ENCODE results near the gene MIPOL1. TPM values are rescaled to one million over a fixed set of nuclear protein-coding genes. Genes with fewer than 3 reads are reported as not detected.
A peak's percentile ranks its signal among the peaks of the same experiment; 100 is the strongest.

The MIPOL1 gene
- total and polyA plus RNA-seq, 2 of the 13 experiments (the other 11 are each of a cell fraction or from before 2014, with no cell fraction given): 8.6 to 34.2 TPM

DNA sequence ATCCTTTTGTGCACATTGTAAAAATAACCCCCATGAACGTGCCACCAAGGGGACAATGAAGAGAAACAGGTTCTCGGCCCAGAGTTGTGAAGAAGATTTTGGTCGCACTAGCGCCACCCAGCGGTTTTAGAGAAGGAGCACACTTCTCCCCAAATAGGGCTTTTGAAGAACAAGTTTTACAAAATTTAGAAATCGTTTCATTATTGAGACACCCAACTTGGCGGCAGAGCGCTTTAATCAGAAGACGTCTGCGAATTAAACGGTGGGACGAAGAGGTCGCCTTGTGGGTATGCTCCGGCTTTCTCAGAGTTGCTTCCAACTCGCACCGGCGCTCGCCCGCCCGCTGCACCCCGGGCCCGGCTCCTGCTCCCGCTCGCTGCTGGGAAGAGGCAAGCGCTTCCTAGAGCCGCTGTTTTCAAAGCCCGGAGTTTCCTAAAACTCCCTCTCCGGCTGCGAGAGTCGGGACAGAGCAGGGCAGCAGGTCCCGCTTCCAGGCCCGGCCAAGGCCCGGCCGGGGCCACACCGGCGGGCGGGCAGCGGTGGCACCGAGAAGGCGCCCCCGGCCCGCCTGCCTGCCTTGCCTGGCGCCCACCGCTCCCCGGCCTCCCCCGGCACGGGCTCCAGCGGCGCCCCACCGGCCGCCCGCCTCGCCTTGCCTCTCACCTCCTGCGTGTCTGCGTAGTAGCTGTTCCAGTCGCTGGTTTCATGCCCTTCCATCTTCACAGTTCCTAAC lies 396.7 kb downstream of the MIPOL1 start (continued):
- TF ChIP-seq ZSCAN30 (CRISPR knock-in tag; IDR thresholded peaks at IDR 0.05): no peak
- TF ChIP-seq, protein P1, sequence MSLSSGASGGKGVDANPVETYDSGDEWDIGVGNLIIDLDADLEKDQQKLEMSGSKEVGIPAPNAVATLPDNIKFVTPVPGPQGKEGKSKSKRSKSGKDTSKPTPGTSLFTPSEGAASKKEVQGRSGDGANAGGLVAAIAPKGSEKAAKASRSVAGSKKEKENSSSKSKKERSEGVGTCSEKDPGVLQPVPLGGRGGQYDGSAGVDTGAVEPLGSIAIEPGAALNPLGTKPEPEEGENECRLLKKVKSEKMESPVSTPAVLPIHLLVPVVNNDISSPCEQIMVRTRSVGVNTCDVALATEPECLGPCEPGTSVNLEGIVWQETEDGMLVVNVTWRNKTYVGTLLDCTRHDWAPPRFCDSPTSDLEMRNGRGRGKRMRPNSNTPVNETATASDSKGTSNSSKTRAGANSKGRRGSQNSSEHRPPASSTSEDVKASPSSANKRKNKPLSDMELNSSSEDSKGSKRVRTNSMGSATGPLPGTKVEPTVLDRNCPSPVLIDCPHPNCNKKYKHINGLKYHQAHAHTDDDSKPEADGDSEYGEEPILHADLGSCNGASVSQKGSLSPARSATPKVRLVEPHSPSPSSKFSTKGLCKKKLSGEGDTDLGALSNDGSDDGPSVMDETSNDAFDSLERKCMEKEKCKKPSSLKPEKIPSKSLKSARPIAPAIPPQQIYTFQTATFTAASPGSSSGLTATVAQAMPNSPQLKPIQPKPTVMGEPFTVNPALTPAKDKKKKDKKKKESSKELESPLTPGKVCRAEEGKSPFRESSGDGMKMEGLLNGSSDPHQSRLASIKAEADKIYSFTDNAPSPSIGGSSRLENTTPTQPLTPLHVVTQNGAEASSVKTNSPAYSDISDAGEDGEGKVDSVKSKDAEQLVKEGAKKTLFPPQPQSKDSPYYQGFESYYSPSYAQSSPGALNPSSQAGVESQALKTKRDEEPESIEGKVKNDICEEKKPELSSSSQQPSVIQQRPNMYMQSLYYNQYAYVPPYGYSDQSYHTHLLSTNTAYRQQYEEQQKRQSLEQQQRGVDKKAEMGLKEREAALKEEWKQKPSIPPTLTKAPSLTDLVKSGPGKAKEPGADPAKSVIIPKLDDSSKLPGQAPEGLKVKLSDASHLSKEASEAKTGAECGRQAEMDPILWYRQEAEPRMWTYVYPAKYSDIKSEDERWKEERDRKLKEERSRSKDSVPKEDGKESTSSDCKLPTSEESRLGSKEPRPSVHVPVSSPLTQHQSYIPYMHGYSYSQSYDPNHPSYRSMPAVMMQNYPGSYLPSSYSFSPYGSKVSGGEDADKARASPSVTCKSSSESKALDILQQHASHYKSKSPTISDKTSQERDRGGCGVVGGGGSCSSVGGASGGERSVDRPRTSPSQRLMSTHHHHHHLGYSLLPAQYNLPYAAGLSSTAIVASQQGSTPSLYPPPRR (CRISPR knock-in tag; IDR thresholded peaks at IDR 0.05; ENCODE audit: borderline replicate concordance): no peak
- peak; percentile 4; the same call in 1 of the 2 replicates for TF ChIP-seq TGIF2 (CRISPR knock-in tag; IDR thresholded peaks at IDR 0.05)
- TF ChIP-seq, protein P2, sequence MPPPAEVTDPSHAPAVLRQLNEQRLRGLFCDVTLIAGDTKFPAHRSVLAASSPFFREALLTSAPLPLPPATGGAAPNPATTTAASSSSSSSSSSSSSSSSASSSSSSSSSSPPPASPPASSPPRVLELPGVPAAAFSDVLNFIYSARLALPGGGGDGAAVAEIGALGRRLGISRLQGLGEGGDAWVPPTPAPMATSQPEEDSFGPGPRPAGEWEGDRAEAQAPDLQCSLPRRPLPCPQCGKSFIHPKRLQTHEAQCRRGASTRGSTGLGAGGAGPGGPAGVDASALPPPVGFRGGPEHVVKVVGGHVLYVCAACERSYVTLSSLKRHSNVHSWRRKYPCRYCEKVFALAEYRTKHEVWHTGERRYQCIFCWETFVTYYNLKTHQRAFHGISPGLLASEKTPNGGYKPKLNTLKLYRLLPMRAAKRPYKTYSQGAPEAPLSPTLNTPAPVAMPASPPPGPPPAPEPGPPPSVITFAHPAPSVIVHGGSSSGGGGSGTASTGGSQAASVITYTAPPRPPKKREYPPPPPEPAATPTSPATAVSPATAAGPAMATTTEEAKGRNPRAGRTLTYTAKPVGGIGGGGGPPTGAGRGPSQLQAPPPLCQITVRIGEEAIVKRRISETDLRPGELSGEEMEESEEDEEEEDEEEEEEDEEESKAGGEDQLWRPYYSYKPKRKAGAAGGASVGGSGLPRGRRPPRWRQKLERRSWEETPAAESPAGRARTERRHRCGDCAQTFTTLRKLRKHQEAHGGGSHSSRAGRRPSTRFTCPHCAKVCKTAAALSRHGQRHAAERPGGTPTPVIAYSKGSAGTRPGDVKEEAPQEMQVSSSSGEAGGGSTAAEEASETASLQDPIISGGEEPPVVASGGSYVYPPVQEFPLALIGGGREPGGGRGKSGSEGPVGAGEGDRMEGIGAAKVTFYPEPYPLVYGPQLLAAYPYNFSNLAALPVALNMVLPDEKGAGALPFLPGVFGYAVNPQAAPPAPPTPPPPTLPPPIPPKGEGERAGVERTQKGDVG (CRISPR knock-in tag; IDR thresholded peaks at IDR 0.05; ENCODE audit: borderline replicate concordance): no peak
- TF ChIP-seq, protein P3, sequence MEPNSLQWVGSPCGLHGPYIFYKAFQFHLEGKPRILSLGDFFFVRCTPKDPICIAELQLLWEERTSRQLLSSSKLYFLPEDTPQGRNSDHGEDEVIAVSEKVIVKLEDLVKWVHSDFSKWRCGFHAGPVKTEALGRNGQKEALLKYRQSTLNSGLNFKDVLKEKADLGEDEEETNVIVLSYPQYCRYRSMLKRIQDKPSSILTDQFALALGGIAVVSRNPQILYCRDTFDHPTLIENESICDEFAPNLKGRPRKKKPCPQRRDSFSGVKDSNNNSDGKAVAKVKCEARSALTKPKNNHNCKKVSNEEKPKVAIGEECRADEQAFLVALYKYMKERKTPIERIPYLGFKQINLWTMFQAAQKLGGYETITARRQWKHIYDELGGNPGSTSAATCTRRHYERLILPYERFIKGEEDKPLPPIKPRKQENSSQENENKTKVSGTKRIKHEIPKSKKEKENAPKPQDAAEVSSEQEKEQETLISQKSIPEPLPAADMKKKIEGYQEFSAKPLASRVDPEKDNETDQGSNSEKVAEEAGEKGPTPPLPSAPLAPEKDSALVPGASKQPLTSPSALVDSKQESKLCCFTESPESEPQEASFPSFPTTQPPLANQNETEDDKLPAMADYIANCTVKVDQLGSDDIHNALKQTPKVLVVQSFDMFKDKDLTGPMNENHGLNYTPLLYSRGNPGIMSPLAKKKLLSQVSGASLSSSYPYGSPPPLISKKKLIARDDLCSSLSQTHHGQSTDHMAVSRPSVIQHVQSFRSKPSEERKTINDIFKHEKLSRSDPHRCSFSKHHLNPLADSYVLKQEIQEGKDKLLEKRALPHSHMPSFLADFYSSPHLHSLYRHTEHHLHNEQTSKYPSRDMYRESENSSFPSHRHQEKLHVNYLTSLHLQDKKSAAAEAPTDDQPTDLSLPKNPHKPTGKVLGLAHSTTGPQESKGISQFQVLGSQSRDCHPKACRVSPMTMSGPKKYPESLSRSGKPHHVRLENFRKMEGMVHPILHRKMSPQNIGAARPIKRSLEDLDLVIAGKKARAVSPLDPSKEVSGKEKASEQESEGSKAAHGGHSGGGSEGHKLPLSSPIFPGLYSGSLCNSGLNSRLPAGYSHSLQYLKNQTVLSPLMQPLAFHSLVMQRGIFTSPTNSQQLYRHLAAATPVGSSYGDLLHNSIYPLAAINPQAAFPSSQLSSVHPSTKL (CRISPR knock-in tag; IDR thresholded peaks at IDR 0.05): peak; percentile 68
- peak; percentile 53; the same call in 1 of the 2 replicates for TF ChIP-seq ZNF264 (CRISPR knock-in tag; IDR thresholded peaks at IDR 0.05)
- peak; percentile 85 for TF ChIP-seq ZNF501 (CRISPR knock-in tag; IDR thresholded peaks at IDR 0.05)
- no peak for TF ChIP-seq ZBTB42 (CRISPR knock-in tag; IDR thresholded peaks at IDR 0.05)
- no peak for TF ChIP-seq FOSL1 (CRISPR knock-in tag; IDR thresholded peaks at IDR 0.05; ENCODE audit: borderline replicate concordance)
- 0 out of 2 replicates have a peak, but pooled peaks have one; percentile 43 for TF ChIP-seq ZNF773 (CRISPR knock-in tag; IDR thresholded peaks at IDR 0.05; ENCODE audit: borderline replicate concordance)
- no peak; the same call in 1 of the 2 replicates for TF ChIP-seq MED13 (CRISPR knock-in tag; IDR thresholded peaks at IDR 0.05)
- TF ChIP-seq NFE2 (CRISPR knock-in tag; IDR thresholded peaks at IDR 0.05): no peak
- TF ChIP-seq ATRX (CRISPR knock-in tag; IDR thresholded peaks at IDR 0.05; ENCODE audit: borderline replicate concordance): no peak
